Coronary artery (tissue), 2 donors: ENCODE results near the gene CAMTA1.

Source experiments
- DNase-seq: peaks from one replicate; pipeline ENCODE4 v3.0.0-alpha.2; 2017; ENCODE audit warnings: low spot score
- H3K27ac ChIP-seq, 2 donors: fragments of 200-600 bp; sonication (generic); one replicate each; pipeline ENCODE4 v1.5.1; 2016 to 2019
- H3K4me3 ChIP-seq: fragments of 200-600 bp; sonication (generic); 2 replicates; pipeline ENCODE4 v1.5.1; 2016; ENCODE audit warnings: mild to moderate bottlenecking, moderate library complexity
- TF ChIP-seq, protein P1 (sequence below): fragments of 200-600 bp; sonication (generic); IDR thresholded peaks from one replicate; pipeline ENCODE4 v1.5.1; 2019; ENCODE audit warnings: antibody characterized with exemption

Gene CAMTA1

DNA sequence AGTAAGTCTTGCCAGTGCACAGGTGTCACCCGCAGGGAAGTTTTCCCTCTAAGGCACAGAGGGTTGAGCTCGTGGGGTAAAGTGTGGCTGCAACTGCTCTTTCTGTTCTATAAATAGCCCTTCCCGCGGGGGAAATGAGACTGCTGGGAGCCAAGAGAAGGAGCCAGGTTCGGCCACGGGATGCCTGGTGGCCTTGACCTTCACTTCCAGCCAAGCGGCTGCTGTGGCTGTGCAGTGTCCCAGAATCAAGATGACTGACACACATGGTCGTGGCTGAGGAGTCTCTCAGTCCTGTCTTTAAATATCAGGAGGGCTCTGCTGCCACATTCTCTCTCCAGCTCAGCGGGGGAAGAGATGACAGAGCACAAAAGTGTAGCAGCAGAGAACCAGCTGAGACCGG, 831.7 kb downstream of the CAMTA1 start:
- no peak overlapping the region for H3K27ac ChIP-seq
- TF ChIP-seq, protein P1, sequence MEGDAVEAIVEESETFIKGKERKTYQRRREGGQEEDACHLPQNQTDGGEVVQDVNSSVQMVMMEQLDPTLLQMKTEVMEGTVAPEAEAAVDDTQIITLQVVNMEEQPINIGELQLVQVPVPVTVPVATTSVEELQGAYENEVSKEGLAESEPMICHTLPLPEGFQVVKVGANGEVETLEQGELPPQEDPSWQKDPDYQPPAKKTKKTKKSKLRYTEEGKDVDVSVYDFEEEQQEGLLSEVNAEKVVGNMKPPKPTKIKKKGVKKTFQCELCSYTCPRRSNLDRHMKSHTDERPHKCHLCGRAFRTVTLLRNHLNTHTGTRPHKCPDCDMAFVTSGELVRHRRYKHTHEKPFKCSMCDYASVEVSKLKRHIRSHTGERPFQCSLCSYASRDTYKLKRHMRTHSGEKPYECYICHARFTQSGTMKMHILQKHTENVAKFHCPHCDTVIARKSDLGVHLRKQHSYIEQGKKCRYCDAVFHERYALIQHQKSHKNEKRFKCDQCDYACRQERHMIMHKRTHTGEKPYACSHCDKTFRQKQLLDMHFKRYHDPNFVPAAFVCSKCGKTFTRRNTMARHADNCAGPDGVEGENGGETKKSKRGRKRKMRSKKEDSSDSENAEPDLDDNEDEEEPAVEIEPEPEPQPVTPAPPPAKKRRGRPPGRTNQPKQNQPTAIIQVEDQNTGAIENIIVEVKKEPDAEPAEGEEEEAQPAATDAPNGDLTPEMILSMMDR = no peak
- no peak for DNase-seq

DNA sequence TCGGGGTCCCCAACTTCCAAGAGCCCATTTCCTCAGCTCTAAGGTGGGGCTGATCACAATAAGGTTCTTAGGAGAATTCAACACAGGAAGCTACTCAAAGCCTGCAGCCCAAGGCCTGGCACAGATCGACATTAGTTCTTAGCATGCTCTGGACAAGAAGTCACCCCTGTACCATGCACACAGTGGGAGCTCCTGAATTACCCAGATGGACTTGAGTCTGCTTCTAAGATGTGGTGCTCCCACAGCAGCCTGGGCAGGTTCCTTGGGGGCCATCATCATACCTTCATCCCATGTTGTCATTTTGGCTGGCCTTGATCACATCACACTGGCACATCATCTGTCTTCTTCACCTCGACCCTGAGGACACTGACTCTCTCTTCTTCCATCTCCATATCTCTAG, 832.6 kb downstream of the CAMTA1 start:
- Histone ChIP-seq H3K4me3 (no peak overlapping the region), H3K27ac (no peak overlapping the region)
- DNase-seq = no peak
- TF ChIP-seq, protein P1 = no peak

More for the DNA sequence above, 831.7 kb downstream of the CAMTA1 start:
- H3K4me3 ChIP-seq = no peak overlapping the region

DNA sequence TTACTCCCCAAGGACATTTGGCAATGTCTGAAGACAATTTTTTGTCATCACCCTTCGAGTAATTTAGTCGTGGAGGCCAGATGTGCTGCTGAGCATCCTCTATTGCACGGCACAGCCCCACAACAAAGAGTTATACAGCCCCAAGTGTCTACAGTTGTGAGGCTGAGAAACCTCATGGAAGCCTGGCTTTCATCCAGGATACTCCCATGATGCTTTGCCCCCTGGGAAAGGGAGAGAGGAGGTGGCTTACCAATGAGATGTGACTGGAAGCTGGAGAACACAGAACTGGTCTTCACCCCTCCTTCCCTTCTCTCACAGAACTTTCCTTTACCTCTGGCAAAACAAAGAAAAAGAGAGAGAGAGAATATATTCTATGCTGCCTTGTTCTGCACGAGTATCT, 834.9 kb downstream of the CAMTA1 start:
- DNase-seq = no peak
- H3K4me3 ChIP-seq = no peak overlapping the region
- H3K27ac ChIP-seq = no peak overlapping the region
- TF ChIP-seq, protein P1 = no peak

DNA sequence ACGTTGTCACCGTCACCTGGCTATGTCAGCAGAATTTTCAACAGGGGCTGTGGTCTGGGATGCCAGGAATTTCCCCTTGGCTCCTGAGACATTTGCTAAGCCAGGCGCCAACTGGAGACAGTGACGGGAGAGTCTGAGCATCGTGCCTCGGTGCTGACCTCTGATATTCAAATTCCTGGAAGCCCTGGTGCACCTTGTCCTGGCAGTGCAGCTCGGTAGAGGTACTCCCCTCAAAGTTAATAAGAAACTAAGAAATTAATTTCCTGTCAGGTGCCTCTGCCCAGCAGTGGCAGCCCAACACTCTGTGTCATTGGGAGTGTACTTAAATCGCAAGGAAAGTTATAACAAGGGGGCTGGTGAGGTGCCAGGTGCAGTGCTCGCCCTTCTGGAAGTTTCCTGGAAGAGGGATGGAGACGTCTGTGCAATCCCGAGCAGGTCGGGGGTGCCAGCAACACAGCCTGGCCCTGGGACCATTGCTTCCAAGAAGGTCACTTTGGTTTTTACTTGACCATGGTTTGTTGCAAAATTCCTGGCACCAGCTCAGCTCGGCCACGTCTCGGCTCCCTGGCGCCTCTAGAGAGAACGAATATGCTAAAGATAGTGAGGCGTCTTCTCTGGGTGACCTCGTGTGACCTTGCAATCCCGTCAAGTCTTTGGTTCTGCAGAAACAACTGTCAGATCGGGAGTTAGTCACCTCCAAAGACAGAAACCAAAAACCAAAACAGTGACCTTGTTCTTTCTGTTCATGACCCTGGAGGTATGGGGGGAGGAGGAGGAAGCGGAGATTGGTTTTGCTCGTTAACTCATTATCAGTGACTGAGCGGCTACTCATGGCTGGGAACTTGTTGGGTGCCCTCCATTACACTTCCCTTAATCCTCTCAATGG, 836.3 kb downstream of the CAMTA1 start:
- H3K27ac ChIP-seq = no peak overlapping the region
- no peak overlapping the region for H3K4me3 ChIP-seq
- no peak for DNase-seq
- TF ChIP-seq, protein P1 = no peak

DNA sequence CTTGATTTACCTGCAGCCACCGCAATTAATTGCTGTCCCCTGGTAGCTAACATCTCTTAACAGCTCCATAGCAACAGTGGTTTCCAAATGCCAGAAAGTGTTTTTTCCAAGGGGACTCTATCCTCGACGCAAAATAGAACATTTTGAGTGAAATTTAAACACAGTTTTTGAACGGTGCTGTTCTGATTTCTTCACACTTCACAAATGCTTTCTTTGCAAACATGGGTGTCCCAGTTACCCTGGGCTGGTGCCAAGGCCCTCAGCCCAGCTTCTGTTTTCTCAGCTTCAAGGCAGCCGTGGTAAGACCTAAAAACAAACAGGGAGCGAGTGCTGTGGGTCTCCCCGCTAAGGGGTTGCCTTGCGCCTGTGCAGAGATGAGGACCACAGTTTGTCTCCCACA, 838.6 kb downstream of the CAMTA1 start:
- no peak for DNase-seq
- TF ChIP-seq, protein P1 = no peak
- Histone ChIP-seq H3K4me3 (no peak overlapping the region), H3K27ac (no peak overlapping the region)

DNA sequence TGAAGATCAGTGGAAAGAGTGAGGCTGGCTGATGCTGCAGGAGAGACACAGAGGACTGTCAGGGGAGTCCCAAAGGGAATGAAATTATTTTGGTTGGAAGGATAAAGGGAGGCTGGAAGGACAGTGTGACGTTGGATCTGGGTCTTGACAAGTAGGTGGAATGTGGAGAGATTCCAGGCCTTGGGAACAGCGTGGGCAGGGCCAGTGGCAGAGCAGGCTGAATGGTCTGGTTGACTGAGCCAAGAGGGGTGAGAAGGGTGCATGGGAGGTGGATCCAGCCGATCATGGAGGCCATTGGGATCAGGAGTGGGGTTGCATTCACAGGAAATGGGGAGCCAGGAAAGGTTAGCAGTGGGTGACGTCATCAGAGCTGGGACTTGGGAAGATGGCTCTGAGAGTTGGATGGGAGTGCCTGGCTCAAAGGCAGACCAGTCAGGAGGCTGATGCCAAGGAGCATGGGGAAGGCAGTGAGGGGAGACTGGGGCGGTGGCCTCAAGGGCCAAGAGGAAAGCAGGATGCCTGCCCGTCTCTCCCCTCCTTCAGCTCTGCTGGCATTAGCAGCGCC, 839.6 kb downstream of the CAMTA1 start:
- DNase-seq = no peak
- Histone ChIP-seq H3K27ac (no peak overlapping the region), H3K4me3 (no peak overlapping the region)
- TF ChIP-seq, protein P1 = no peak

DNA sequence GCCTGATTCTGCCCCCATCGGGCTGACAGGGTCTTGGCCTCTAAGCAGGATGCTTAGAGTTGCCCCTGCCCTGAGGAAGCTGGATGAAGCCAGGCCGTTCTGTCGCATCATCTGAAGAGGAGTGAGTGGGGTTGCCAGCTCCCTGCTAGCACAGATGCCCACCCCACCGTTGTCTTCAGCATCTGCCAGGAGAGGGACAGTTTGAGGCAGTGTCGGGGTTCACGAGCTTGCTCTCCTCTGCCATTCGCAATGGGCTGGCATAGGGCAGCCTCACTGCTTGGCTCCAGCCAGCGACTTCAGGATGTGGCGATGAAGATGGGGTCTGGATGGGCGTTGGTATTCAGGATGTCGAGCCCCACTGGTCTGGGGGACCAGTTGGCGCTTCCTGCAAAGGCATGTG, 840.1 kb downstream of the CAMTA1 start:
- H3K27ac ChIP-seq = no peak overlapping the region

More for the DNA sequence above, 840.1 kb downstream of the CAMTA1 start:
- DNase-seq = no peak
- TF ChIP-seq, protein P1 = no peak
- H3K4me3 ChIP-seq = no peak overlapping the region
